Lung (tissue), 12 donors: Measurements from ENCODE around the gene GNAT1. TPM values are rescaled to one million over a fixed set of nuclear protein-coding genes. Genes with fewer than 3 reads are reported as not detected.

Experiments
- ATAC-seq: fragments of 200-7000 bp; cut with Tn5 transposase; one replicate; pipeline ENCODE4 v1.9.1; 2020; ENCODE audit warnings: moderate number of reproducible peaks; ENCODE audit not compliant: insufficient read depth, low FRiP score
- DNase-seq, 3 donors: peaks; one replicate each; pipeline ENCODE4 v3.0.0-alpha.2; 2013 to 2017
- H3K27ac ChIP-seq, 2 donors: one replicate each; pipeline ENCODE4 v1.5.1; 2013; ENCODE audit warnings: mild to moderate bottlenecking in 2 of 2, moderate library complexity in 2 of 2, control low read depth in 1 of 2, inconsistent platforms in 1 of 2, low read depth in 1 of 2, low read length in 1 of 2
- H3K27me3 ChIP-seq, 3 donors: one replicate each; pipeline ENCODE4 v1.5.1; 2013; ENCODE audit warnings: low read length in 2 of 3; ENCODE audit not compliant: control insufficient read depth in 3 of 3, insufficient read depth in 3 of 3
- H3K36me3 ChIP-seq, 4 donors: one replicate each; pipeline ENCODE4 v1.5.1; 2013; ENCODE audit warnings: low read length in 4 of 4, mild to moderate bottlenecking in 1 of 4, moderate library complexity in 1 of 4; ENCODE audit not compliant: control insufficient read depth in 4 of 4, insufficient read depth in 4 of 4
- H3K4me1 ChIP-seq, 5 donors: one replicate each; pipeline ENCODE4 v1.5.1; 2013; ENCODE audit warnings: low read length in 5 of 5, mild to moderate bottlenecking in 2 of 5, moderate library complexity in 1 of 5; ENCODE audit not compliant: control insufficient read depth in 5 of 5, insufficient read depth in 5 of 5
- H3K4me3 ChIP-seq: one replicate; pipeline ENCODE4 v1.5.1; 2013; ENCODE audit warnings: mild to moderate bottlenecking, control low read depth, moderate library complexity
- H3K9ac ChIP-seq, 2 donors: one replicate each; pipeline ENCODE4 v1.5.1; 2013; ENCODE audit warnings: low read length in 2 of 2, control low read depth in 1 of 2; ENCODE audit not compliant: insufficient read depth in 1 of 2
- H3K9me3 ChIP-seq, 4 donors: one replicate each; pipeline ENCODE4 v1.5.1; 2013; ENCODE audit warnings: low read length in 3 of 4, mild to moderate bottlenecking in 1 of 4, moderate library complexity in 1 of 4; ENCODE audit not compliant: control insufficient read depth in 4 of 4, insufficient read depth in 3 of 4
- CTCF ChIP-seq: IDR thresholded peaks from 2 replicates; pipeline ENCODE4 v1.5.1; 2012; ENCODE audit warnings: mild to moderate bottlenecking; ENCODE audit errors: control extremely low read depth, extremely low read depth
- WGBS, 2 donors: extraction: QIAGEN DNeasy Blood & Tissue Kit; methylation state at CpG; one replicate each; pipeline ENCODE4 v1.1.7; 2013; 5-methylcytosine and 5-hydroxymethylcytosine counted together
- polyA plus RNA-seq, 2 donors: library from polyadenylated mRNA; stranded (reverse); fragments of 200-250 nt; gene quantifications; one replicate each; pipeline ENCODE4 v1.2.1, GENCODE V29; 2013
- total RNA-seq, 2 donors: library from RNA; depleted of rRNA in 1 of 2; stranded (reverse); fragments of >200 nt in 1 of 2; gene quantifications; one replicate each; pipeline ENCODE4 v1.2.1, GENCODE V29; 2014 to 2021
- donor health status: control.
- donor health status: control.
- donor health status: Bipolar disorder and iron deficiency.
- donor health status: healthy.
- donor health status: DM: yes; HTN: yes; CAD: no.

The GNAT1 gene
- total and polyA plus RNA-seq, 4 donors: 0.05 to 0.16 TPM; not detected in 2

- Histone ChIP-seq H3K27me3 (no peaks in the 10 kb centered on the region), H3K27ac (peak overlapping the region in 1 of 2 donors; percentile 78), H3K36me3 (peaks cover 0 to 10% (median 4%) of the 10 kb centered on the region in 4 donors), H3K9ac (no peak overlapping the region), H3K4me3 (no peak overlapping the region), H3K9me3 (no peaks in the 10 kb centered on the region), H3K4me1 (peaks cover 0 to 68% (median 35%) of the 10 kb centered on the region in 5 donors)
- DNase-seq: no peak
- no peak for TF ChIP-seq CTCF
- ATAC-seq: no peak
- 61 to 76% methylated on average over 10 of the region's 10 CpGs for WGBS, 2 donors
Measured at GRCh38 chr3:50158530-50159146, 32.8 kb upstream of the GNAT1 start.

- Histone ChIP-seq H3K27ac (peak overlapping the region; percentile 62 to 78), H3K9ac (no peak overlapping the region)
- TF ChIP-seq CTCF: no peak
Measured at GRCh38 chr3:50160561-50160983, 30.8 kb upstream of the GNAT1 start.

GRCh38 chr3:50161320-50161719 is 30.1 kb upstream of the GNAT1 start:
- Histone ChIP-seq H3K9ac (no peak overlapping the region), H3K4me3 (no peak overlapping the region)
- ATAC-seq: no peak

More at GRCh38 chr3:50160561-50160983, 30.8 kb upstream of the GNAT1 start:
- Histone ChIP-seq H3K4me1 (peaks cover 4 to 78% (median 48%) of the 10 kb centered on the region in 5 donors), H3K9me3 (no peaks in the 10 kb centered on the region), H3K36me3 (peaks cover 0 to 10% (median 4%) of the 10 kb centered on the region in 4 donors), H3K4me3 (no peak overlapping the region), H3K27me3 (no peaks in the 10 kb centered on the region)
- DNase-seq (no peak), ATAC-seq (peak; percentile 8)
- WGBS, 2 donors: 58 to 77% methylated on average over 7 of the region's 7 CpGs

More at GRCh38 chr3:50161320-50161719, 30.1 kb upstream of the GNAT1 start:
- TF ChIP-seq CTCF: no peak
- H3K36me3 ChIP-seq: peaks cover 0 to 10% (median 4%) of the 10 kb centered on the region in 4 donors
- WGBS, 2 donors: 69 to 77% methylated on average over 13 of the region's 13 CpGs
- H3K27ac ChIP-seq: peak overlapping the region; percentile 62 to 78
- no peaks in the 10 kb centered on the region for H3K27me3 ChIP-seq
- DNase-seq: no peak
- peaks cover 7 to 79% (median 50%) of the 10 kb centered on the region in 5 donors for H3K4me1 ChIP-seq
- no peaks in the 10 kb centered on the region for H3K9me3 ChIP-seq
